GM23338 (cell line): ENCODE results near the gene RIPOR3.
"Not testable (repeated sequence)": the region's sequence is repeated elsewhere in the genome, so short reads cannot be mapped to it uniquely, and the experiment has no call there.

Source experiments
- CREB1 ChIP-seq: fragments of 250-450 bp; sonication (Bioruptor Pico); IDR thresholded peaks from 2 replicates; pipeline ENCODE4 v1.5.0; 2020; ENCODE audit warnings: low read depth, mild to moderate bottlenecking, moderate library complexity
- EZH2 ChIP-seq: fragments of 200-600 bp; sonication (generic); IDR thresholded peaks from one replicate; pipeline ENCODE4 v1.8.0; 2017; ENCODE audit warnings: antibody characterized with exemption, mild to moderate bottlenecking, low read depth; ENCODE audit not compliant: unreplicated experiment
- EZH2phosphoT487 ChIP-seq: fragments of 200-600 bp; sonication (generic); IDR thresholded peaks from one replicate; pipeline ENCODE4 v1.8.1; 2018; ENCODE audit warnings: antibody characterized with exemption; ENCODE audit not compliant: unreplicated experiment
- JUNB ChIP-seq: IDR thresholded peaks from one replicate; pipeline ENCODE4 v1.6.1; 2016; ENCODE audit warnings: antibody characterized with exemption; ENCODE audit not compliant: unreplicated experiment
- NANOG ChIP-seq: IDR thresholded peaks from 2 replicates; pipeline ENCODE4 v1.6.1; 2016; ENCODE audit warnings: antibody characterized with exemption, borderline replicate concordance
- POLR2AphosphoS5 ChIP-seq: IDR thresholded peaks from 2 replicates; pipeline ENCODE4 v1.6.1; 2016; ENCODE audit warnings: antibody characterized with exemption, low read depth
- STAT1 ChIP-seq: IDR thresholded peaks from one replicate; pipeline ENCODE4 v1.6.1; 2016; ENCODE audit warnings: antibody characterized with exemption; ENCODE audit not compliant: unreplicated experiment
- TF ChIP-seq, protein P1 (sequence below): IDR thresholded peaks from one replicate; pipeline ENCODE4 v1.6.1; 2018; ENCODE audit warnings: antibody characterized with exemption; ENCODE audit not compliant: unreplicated experiment
- TF ChIP-seq, protein P2 (sequence below), 2 experiments: fragments of 200-600 bp in 1 of 2; sonication (generic) in 1 of 2; conservative IDR thresholded peaks; 2 replicates each; pipeline versions ENCODE4 v1.5.1 to v1.6.1; 2016 to 2017; ENCODE audit warnings: antibody characterized with exemption in 2 of 2, low read depth in 2 of 2, mild to moderate bottlenecking in 2 of 2, moderate library complexity in 1 of 2
- TF ChIP-seq, protein P3 (sequence below): IDR thresholded peaks from 2 replicates; pipeline ENCODE4 v1.6.1; 2016; ENCODE audit warnings: antibody characterized with exemption

DNA sequence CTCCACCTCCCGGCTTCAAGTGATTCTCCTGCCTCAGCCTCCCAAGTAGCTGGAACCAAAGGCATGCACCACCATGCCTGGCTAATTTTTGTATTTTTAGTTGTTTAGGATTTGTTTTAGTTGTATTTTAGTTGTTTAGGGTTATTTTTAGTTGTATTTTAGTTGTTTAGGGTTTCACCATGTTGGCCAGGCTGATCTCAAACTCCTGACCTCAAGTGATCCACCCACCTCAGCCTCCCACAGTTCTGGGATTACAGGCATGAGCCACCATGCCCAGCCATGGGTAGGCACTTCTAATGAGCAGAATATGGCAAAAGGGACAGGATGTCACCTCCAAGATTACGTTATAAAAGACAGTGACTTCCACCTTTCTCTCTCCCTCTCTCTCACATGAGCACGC is 20.3 kb downstream of the RIPOR3 start:
- TF ChIP-seq, protein P1, sequence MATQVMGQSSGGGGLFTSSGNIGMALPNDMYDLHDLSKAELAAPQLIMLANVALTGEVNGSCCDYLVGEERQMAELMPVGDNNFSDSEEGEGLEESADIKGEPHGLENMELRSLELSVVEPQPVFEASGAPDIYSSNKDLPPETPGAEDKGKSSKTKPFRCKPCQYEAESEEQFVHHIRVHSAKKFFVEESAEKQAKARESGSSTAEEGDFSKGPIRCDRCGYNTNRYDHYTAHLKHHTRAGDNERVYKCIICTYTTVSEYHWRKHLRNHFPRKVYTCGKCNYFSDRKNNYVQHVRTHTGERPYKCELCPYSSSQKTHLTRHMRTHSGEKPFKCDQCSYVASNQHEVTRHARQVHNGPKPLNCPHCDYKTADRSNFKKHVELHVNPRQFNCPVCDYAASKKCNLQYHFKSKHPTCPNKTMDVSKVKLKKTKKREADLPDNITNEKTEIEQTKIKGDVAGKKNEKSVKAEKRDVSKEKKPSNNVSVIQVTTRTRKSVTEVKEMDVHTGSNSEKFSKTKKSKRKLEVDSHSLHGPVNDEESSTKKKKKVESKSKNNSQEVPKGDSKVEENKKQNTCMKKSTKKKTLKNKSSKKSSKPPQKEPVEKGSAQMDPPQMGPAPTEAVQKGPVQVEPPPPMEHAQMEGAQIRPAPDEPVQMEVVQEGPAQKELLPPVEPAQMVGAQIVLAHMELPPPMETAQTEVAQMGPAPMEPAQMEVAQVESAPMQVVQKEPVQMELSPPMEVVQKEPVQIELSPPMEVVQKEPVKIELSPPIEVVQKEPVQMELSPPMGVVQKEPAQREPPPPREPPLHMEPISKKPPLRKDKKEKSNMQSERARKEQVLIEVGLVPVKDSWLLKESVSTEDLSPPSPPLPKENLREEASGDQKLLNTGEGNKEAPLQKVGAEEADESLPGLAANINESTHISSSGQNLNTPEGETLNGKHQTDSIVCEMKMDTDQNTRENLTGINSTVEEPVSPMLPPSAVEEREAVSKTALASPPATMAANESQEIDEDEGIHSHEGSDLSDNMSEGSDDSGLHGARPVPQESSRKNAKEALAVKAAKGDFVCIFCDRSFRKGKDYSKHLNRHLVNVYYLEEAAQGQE = not testable (repeated sequence)
- not testable (repeated sequence) for TF ChIP-seq EZH2; STAT1; NANOG; POLR2AphosphoS5; JUNB; CREB1 (CRISPR knock-in tag); EZH2phosphoT487
- TF ChIP-seq, protein P2, sequence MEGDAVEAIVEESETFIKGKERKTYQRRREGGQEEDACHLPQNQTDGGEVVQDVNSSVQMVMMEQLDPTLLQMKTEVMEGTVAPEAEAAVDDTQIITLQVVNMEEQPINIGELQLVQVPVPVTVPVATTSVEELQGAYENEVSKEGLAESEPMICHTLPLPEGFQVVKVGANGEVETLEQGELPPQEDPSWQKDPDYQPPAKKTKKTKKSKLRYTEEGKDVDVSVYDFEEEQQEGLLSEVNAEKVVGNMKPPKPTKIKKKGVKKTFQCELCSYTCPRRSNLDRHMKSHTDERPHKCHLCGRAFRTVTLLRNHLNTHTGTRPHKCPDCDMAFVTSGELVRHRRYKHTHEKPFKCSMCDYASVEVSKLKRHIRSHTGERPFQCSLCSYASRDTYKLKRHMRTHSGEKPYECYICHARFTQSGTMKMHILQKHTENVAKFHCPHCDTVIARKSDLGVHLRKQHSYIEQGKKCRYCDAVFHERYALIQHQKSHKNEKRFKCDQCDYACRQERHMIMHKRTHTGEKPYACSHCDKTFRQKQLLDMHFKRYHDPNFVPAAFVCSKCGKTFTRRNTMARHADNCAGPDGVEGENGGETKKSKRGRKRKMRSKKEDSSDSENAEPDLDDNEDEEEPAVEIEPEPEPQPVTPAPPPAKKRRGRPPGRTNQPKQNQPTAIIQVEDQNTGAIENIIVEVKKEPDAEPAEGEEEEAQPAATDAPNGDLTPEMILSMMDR (conservative IDR thresholded peaks at IDR 0.05; ENCODE audit: low read depth in 2 of 2) = not testable (repeated sequence)
- TF ChIP-seq, protein P3, sequence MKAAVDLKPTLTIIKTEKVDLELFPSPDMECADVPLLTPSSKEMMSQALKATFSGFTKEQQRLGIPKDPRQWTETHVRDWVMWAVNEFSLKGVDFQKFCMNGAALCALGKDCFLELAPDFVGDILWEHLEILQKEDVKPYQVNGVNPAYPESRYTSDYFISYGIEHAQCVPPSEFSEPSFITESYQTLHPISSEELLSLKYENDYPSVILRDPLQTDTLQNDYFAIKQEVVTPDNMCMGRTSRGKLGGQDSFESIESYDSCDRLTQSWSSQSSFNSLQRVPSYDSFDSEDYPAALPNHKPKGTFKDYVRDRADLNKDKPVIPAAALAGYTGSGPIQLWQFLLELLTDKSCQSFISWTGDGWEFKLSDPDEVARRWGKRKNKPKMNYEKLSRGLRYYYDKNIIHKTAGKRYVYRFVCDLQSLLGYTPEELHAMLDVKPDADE = not testable (repeated sequence)
